Spinal cord (tissue), 10 donors: ENCODE data around the gene SLC19A2. TPM values are rescaled to one million over a fixed set of nuclear protein-coding genes. Genes with fewer than 3 reads are reported as not detected.
"Not testable (repeated sequence)": the region's sequence is repeated elsewhere in the genome, so short reads cannot be mapped to it uniquely, and the experiment has no call there.

ENCODE experiments used
- DNase-seq, 6 donors: peaks; one replicate each; pipeline versions ENCODE4 v3.0.0 to v3.0.0-alpha.2; 2013 to 2015; ENCODE audit warnings: low spot score in 6 of 6, low read depth in 4 of 6
- H3K27ac ChIP-seq: one replicate; pipeline ENCODE4 v1.5.1; 2013; ENCODE audit warnings: low read depth, low read length, control low read depth
- H3K27me3 ChIP-seq: one replicate; pipeline ENCODE4 v1.6.1; 2013; ENCODE audit warnings: low read length; ENCODE audit not compliant: control insufficient read depth, insufficient read depth
- H3K36me3 ChIP-seq: one replicate; pipeline ENCODE4 v1.6.1; 2013; ENCODE audit warnings: low read length; ENCODE audit not compliant: control insufficient read depth, insufficient read depth
- H3K4me1 ChIP-seq: one replicate; pipeline ENCODE4 v1.6.1; 2013; ENCODE audit warnings: low read length; ENCODE audit not compliant: control insufficient read depth, insufficient read depth
- H3K4me3 ChIP-seq: one replicate; pipeline ENCODE4 v1.5.1; 2013; ENCODE audit warnings: low read depth, low read length, control low read depth
- H3K9me3 ChIP-seq: one replicate; pipeline ENCODE4 v1.6.1; 2013; ENCODE audit warnings: low read length; ENCODE audit not compliant: control insufficient read depth, insufficient read depth
- WGBS: methylation state at CpG from one replicate; pipeline ENCODE4 v1.1.5; 2013; ENCODE audit warnings: missing lambda C conversion rate; ENCODE audit not compliant: insufficient coverage; 5-methylcytosine and 5-hydroxymethylcytosine counted together
- polyA plus RNA-seq, 2 donors: library from polyadenylated mRNA; unstranded; fragments of 120-200 nt; gene quantifications; one replicate each; pipeline ENCODE4 v1.2.1, GENCODE V29; 2013; ENCODE audit not compliant: insufficient read length in 2 of 2
- total RNA-seq, 2 donors: library from RNA; depleted of rRNA in 1 of 2; stranded (reverse); fragments of 120-200 nt in 1 of 2; fragments of >200 nt in 1 of 2; gene quantifications; one replicate each; pipeline versions ENCODE4 v1.2.3 to v1.2.4, GENCODE V29; 2013 to 2014
- donor health status: healthy.

Gene SLC19A2
- total and polyA plus RNA-seq, 4 donors: 9.5 to 18.8 (median 11.2) TPM

DNA sequence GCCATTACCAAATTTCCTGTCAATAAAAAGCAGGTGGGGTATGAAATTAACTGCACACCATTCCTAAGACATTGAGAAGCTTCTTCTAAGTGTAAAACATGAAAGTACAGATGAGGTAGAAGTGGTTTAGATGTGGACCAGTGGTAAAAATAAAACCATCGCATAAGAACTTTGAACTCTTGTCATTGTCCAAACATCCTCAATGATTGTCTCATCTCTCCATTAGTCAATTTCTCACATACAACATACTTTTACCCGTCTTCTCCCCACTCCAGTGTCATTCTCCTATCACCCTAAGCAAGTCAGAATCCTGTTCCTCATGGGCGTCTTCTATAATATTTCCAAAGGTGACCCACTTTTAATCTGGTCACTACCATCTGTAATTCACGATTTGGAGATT, 24.3 kb upstream of the SLC19A2 start:
- no peaks in the 10 kb centered on the region for H3K9me3 ChIP-seq
- no peak overlapping the region for H3K4me3 ChIP-seq
- no peaks in the 10 kb centered on the region for H3K27me3 ChIP-seq
- H3K4me1 ChIP-seq: no peaks in the 10 kb centered on the region
- H3K36me3 ChIP-seq: no peaks in the 10 kb centered on the region
- no peak for DNase-seq
- H3K27ac ChIP-seq: no peak overlapping the region
- 100% methylated on average over 1 of the region's 4 CpGs for WGBS

DNA sequence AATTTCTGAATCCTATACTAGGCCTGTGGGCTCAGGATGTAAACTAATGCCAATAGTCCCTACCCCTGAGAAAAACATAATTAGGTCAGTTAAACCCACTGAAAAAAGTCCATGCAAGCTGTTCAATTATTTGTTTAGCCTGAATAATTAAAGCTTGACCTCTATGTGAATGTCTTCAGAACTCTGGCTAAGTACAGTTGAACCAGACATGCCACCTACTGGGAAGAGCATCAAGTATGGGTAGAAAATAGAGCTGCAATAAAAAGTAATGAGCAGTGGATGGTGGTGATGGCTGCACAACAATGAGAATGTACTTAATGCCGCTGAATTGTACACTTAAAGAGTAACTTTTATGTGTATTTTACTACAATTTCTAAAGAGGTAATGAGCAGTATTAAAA, 23.6 kb upstream of the SLC19A2 start:
- H3K36me3 ChIP-seq: no peaks in the 10 kb centered on the region
- no peak overlapping the region for H3K4me3 ChIP-seq
- no peaks in the 10 kb centered on the region for H3K4me1 ChIP-seq
- no peak overlapping the region for H3K27ac ChIP-seq
- no peaks in the 10 kb centered on the region for H3K27me3 ChIP-seq
- H3K9me3 ChIP-seq: no peaks in the 10 kb centered on the region
- WGBS: no CpG with 5 or more reads among the region's 1 CpG
- DNase-seq: peak in 1 of 6 donors; percentile 42

DNA sequence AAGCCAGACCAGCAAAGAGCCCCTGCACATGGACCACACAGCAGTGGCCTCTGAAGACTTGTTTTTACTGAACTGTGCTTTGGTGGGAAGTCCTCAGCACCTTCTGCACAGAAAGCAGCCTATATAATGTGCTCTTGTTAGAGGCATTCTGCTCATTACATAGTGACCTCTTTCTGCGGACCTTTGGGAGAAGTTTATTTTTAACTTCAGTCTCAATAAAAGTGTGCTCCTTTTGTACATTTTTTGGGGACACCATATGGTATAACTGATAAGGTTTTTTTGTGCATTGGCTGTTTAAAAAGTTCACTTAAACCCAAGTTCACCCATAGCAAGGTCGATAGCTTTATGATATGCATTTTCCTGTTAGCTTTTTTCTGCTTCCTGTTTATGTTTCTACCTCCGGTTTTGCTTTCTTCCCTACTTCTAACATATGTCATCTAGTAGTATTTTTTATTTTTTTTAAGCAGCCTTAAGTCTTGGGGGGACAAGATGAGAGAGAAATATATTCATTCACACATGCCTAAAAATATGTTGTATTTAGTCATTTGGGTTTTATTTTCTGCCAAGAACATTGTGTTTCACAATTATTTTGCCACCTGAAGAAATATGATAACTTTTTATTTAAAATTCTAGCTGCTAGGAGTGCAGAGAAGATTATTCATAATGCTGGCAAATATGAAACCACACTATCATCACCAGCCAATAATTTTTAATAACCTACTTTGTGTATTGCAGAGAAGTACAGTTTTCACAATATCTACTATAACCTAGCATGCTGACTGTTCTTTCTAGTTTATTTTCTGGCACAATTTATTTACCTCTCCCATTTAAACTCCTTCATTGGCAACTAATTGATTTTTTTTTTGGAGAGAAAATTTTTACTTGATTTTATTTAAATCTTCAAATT, 22.9 kb upstream of the SLC19A2 start:
- no peak for DNase-seq
- WGBS: no CpG with 5 or more reads among the region's 3 CpGs
- H3K4me3 ChIP-seq: no peak overlapping the region
- H3K9me3 ChIP-seq: no peaks in the 10 kb centered on the region
- no peaks in the 10 kb centered on the region for H3K4me1 ChIP-seq
- no peaks in the 10 kb centered on the region for H3K27me3 ChIP-seq
- no peaks in the 10 kb centered on the region for H3K36me3 ChIP-seq
- H3K27ac ChIP-seq: no peak overlapping the region

DNA sequence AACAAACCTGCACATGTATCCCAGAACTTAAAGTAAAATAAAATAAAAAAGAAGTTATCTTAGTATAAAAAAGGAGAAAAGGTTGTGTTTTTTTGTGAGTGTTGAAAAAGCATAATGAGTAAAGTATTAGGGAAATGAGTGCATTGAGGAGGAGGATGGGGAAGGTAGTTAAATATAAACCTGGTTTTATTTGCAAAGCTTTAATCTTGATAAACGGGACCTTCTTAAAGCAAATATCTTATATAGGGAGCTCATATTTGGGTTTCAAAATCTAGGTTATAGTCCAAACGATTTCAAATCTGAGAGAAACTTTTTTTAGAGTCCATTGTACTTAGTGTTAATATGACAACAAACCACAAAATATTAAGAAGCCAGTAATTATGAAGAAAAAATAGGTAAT, 21.7 kb upstream of the SLC19A2 start:
- WGBS: no CpG with 5 or more reads among the region's 2 CpGs
- H3K9me3 ChIP-seq: no peaks in the 10 kb centered on the region
- H3K4me3 ChIP-seq: no peak overlapping the region

DNA sequence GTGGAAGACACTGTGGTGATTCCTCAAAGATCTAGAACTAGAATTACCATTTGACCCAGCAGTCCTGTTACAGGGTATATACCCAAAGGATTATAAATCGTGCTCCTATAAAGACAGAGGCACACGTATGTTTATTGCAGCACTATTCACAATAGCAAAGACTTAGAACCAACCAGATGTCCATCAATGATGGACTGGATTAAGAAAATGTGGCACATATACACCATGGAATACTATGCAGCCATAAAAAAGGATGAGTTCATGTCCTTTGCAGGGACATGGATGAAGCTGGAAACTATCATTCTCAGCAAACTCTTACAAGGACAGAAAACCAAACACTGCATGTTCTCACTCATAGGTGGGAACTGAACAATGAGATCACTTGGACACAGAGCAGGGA, 17.9 kb upstream of the SLC19A2 start:
- H3K36me3 ChIP-seq, H3K27ac ChIP-seq, H3K27me3 ChIP-seq, H3K9me3 ChIP-seq, H3K4me1 ChIP-seq, DNase-seq, H3K4me3 ChIP-seq: not testable (repeated sequence)
- no CpG with 5 or more reads among the region's 2 CpGs for WGBS

More for the DNA sequence above, 21.7 kb upstream of the SLC19A2 start:
- no peak for DNase-seq
- no peak overlapping the region for H3K27ac ChIP-seq
- H3K4me1 ChIP-seq: no peaks in the 10 kb centered on the region
- no peaks in the 10 kb centered on the region for H3K36me3 ChIP-seq
- no peaks in the 10 kb centered on the region for H3K27me3 ChIP-seq

DNA sequence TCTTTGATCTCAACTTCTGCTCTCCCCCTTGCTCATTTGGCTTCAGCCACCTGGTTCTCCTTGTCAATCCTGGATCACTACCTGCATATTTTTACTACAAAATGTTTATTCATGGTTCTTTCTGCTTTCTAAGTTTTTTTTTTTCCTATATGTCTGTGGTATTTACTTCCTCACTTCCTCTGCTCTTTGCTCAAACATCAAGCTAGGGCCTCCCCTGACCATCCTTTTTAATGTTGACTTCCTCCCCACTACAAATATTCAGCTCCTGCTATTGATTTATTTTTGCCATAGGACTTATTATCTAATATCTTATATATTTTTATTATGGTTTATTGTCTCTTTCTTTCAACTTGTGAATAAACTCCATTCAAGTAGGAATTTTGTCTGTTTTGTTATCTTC, 14.1 kb upstream of the SLC19A2 start:
- Histone ChIP-seq H3K27me3 (no peaks in the 10 kb centered on the region), H3K4me1 (no peaks in the 10 kb centered on the region), H3K27ac (no peak overlapping the region), H3K36me3 (no peaks in the 10 kb centered on the region), H3K4me3 (no peak overlapping the region), H3K9me3 (peaks cover 1% of the 10 kb centered on the region)
- DNase-seq: no peak

DNA sequence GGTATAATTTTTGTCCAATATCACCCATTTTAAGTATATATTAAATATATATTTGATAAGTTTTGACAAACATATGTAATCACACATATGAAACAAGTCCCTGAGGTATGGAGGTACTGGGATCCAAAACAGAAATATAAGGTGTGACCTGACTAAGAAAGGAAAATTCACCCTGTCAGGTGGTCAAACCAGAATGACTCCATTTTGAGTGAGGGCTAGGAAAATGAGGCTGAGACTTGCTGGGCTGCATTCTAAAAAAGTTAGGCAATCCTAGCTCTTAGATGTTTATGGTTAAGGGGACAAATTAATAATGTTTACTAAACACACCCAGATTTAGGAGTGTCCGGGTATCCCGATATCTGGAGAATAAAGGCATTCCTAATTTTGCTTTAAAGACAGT, 11.6 kb upstream of the SLC19A2 start:
- Histone ChIP-seq H3K4me3 (no peak overlapping the region), H3K27me3 (no peaks in the 10 kb centered on the region), H3K27ac (no peak overlapping the region), H3K9me3 (peaks cover 1% of the 10 kb centered on the region), H3K36me3 (no peaks in the 10 kb centered on the region), H3K4me1 (no peaks in the 10 kb centered on the region)
- no peak for DNase-seq
- no CpG with 5 or more reads among the region's 2 CpGs for WGBS

DNA sequence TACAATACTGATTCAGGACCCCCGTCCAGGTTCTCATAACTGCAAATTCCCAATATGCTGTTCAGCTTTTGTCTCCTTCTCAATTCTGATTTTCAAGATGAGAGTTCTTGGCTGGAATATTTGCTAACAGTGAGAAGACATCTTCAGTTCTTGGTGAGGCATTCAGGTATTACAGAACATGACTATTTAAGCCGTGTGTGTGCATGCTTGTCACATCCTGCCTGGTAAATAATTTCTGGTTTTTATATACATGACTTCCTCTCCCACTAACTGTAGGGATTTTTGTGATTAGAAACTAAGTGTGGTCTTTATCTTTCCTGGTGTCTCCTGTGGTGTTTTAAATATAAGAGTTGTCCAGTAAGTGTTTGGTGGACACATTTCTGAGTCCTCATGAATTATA, 10.2 kb upstream of the SLC19A2 start:
- Histone ChIP-seq H3K27me3 (no peaks in the 10 kb centered on the region), H3K9me3 (peaks cover 1% of the 10 kb centered on the region), H3K4me3 (no peak overlapping the region), H3K4me1 (no peaks in the 10 kb centered on the region), H3K36me3 (no peaks in the 10 kb centered on the region), H3K27ac (no peak overlapping the region)
- no peak for DNase-seq
- WGBS: no CpG with 5 or more reads among the region's 2 CpGs

DNA sequence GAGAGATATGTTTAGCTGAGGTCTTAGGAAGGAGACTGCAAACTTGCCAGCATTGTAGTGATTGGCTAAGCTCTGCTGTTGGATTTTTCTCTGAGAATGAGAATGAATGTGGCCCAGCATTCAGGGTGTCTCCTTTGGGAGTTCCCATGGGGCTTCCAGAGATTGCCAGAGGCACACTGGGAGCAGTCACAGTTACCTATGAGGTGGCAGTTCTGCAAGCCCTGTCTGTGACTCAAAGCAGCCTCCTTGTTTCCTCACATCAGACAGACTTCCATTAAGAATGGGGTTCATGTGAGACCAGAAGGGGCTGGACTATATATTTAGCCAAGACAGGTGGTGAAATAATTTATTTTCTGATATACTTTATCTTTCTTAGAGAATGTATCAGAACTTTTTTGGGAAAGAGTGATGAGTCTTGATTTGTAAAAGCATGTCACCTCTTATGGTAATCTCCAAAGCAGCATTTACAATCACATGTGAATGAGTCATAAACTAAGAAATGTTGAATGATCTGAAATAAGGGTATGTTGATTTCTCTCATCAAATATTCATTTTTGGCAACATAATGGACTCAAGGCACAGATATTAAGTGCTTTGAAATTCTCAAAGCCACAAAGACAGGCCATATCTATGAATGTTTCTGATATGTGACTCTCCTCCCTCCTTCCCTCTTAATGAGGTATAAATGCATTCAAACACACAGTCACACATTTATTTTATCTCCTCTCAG, 9.5 kb upstream of the SLC19A2 start:
- Histone ChIP-seq H3K9me3 (peaks cover 1% of the 10 kb centered on the region), H3K27me3 (no peaks in the 10 kb centered on the region), H3K27ac (no peak overlapping the region), H3K4me3 (no peak overlapping the region), H3K36me3 (no peaks in the 10 kb centered on the region), H3K4me1 (no peaks in the 10 kb centered on the region)
- DNase-seq: no peak

DNA sequence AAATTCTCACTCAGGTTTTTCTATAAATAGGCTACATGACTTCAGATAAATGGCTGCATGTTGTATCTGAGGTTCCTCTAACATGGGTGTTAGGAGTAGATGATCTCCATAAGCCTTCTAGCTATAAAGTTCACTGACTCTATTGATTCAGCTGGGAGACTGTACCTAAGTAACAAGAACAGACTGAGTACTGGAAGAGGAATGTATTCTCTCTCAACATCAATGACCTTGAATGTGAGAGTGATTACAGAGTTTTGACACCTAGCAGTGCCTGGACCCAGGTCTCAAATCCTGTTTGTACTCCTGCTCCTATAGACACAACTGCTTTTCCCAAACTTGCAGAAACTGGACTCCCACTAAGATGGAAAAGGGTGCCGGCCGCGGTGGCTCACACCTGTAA, 8.6 kb upstream of the SLC19A2 start:
- 94% methylated on average over 3 of the region's 3 CpGs for WGBS
- peaks cover 1% of the 10 kb centered on the region for H3K9me3 ChIP-seq
- no peak for DNase-seq
- H3K4me3 ChIP-seq: no peak overlapping the region
- H3K36me3 ChIP-seq: no peaks in the 10 kb centered on the region
- H3K4me1 ChIP-seq: no peaks in the 10 kb centered on the region
- H3K27me3 ChIP-seq: no peaks in the 10 kb centered on the region
- no peak overlapping the region for H3K27ac ChIP-seq
